ENCODE measurements around the gene FIBCD1. TPM values are rescaled to one million over a fixed set of nuclear protein-coding genes. Genes with fewer than 3 reads are reported as not detected.

The FIBCD1 gene
- total and polyA plus RNA-seq, 9 of the 15 experiments (the other 6 are each of a cell fraction or from before 2014, with no cell fraction given), result 0.53 to 1.2 (median 0.95) TPM; not detected in 4

GRCh38 chr9:130955947-130956621 lies 17.0 kb upstream of the FIBCD1 start:
- DNase-seq (ENCODE audit: extremely low read depth in 1 of 4, low spot score in 3 of 4) (peak in 3 of 4 experiments; percentile 56 to 57 (median 56)), FAIRE-seq (no peak), ATAC-seq (no peak)
- Histone ChIP-seq H3K9me3 (replicated peaks; ENCODE audit: control insufficient read depth, insufficient read depth, low read depth, low read length) (peaks cover 26% of the 10 kb centered on the region), H3K4me3 (no peak overlapping the region), H3K4me2 (ENCODE audit: insufficient read depth, low read length) (no peak overlapping the region), H3K9me1 (ENCODE audit: control insufficient read depth, insufficient read depth, low read length) (no peaks in the 10 kb centered on the region), H3K79me2 (ENCODE audit: control insufficient read depth, insufficient read depth, low read length) (no peaks in the 10 kb centered on the region), H3K27ac (ENCODE audit: extremely low read depth, low read depth, low read length) (no peak overlapping the region), H3K9ac (ENCODE audit: insufficient read depth in 1 of 2, low read depth in 2 of 2, low read length in 2 of 2) (no peak overlapping the region), H3K4me1 (replicated peaks in 1 of 2; ENCODE audit: control insufficient read depth in 2 of 2, insufficient read depth in 2 of 2, low read length in 2 of 2) (peaks cover 0 to 4% of the 10 kb centered on the region in 2 experiments; a peak in 1 of 5 replicates), H2AFZ (ENCODE audit: low read depth, low read length) (no peak overlapping the region), H4K20me1 (replicated peaks; ENCODE audit: control insufficient read depth, insufficient read depth, low read length) (no peaks in the 10 kb centered on the region), H3K36me3 (ENCODE audit: control insufficient read depth, insufficient read depth, low read length) (no peaks in the 10 kb centered on the region), H3K27me3 (ENCODE audit: control insufficient read depth in 2 of 2, insufficient read depth in 2 of 2, low read length in 2 of 2) (peaks cover 7 to 26% of the 10 kb centered on the region in 2 experiments; a peak in 4 of 5 replicates)
- in situ Hi-C loops (cut with MboI) (no loop called here), intact Hi-C loops (cut with micrococcal nuclease) (no loop called here)
- TF ChIP-seq HDAC1 (IDR thresholded peaks at IDR 0.05) (no peak), E2F8 (IDR thresholded peaks at IDR 0.05; ENCODE audit: low read depth, partially characterized antibody) (no peak), ZNF253 (CRISPR knock-in tag; conservative IDR thresholded peaks at IDR 0.05) (no peak), ZBED1 (IDR thresholded peaks at IDR 0.05) (no peak)
- TF ChIP-seq, protein P1, sequence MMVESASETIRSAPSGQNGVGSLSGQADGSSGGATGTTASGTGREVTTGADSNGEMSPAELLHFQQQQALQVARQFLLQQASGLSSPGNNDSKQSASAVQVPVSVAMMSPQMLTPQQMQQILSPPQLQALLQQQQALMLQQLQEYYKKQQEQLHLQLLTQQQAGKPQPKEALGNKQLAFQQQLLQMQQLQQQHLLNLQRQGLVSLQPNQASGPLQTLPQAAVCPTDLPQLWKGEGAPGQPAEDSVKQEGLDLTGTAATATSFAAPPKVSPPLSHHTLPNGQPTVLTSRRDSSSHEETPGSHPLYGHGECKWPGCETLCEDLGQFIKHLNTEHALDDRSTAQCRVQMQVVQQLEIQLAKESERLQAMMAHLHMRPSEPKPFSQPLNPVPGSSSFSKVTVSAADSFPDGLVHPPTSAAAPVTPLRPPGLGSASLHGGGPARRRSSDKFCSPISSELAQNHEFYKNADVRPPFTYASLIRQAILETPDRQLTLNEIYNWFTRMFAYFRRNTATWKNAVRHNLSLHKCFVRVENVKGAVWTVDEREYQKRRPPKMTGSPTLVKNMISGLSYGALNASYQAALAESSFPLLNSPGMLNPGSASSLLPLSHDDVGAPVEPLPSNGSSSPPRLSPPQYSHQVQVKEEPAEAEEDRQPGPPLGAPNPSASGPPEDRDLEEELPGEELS (CRISPR knock-in tag; IDR thresholded peaks at IDR 0.05; ENCODE audit: borderline replicate concordance), result no peak
- no TSS peak for BruUV-seq (replicated peaks)
- ChIA-PET POLR2A (interaction anchor here (0.5 to 3.0 kb wide), 18 partner anchors 9 to 218 kb away, joined by 3 to 18 read pairs (median 4); no protein-coding TSS in a partner anchor), CTCF (ENCODE audit: low intra/inter-chr PET ratio) (interaction anchor here (0.6 kb wide), 1 partner anchor 49 kb away, joined by 3 read pairs; no protein-coding TSS in a partner anchor)
- 2% methylated on average over 18 of the region's 18 CpGs for WGBS (ENCODE audit: insufficient coverage, low coverage, missing lambda C conversion rate)

Data from K562 (cell line).